GM23338 (cell line): ENCODE results near the gene SH3TC1. TPM values are rescaled to one million over a fixed set of nuclear protein-coding genes. Genes with fewer than 3 reads are reported as not detected.

ENCODE experiments used
- CTCF ChIP-seq, 2 experiments: fragments of 200-600 bp in 1 of 2; sonication (generic) in 1 of 2; conservative IDR thresholded peaks; 2 replicates each; pipeline versions ENCODE4 v1.5.1 to v1.6.1; 2016 to 2017; ENCODE audit warnings: antibody characterized with exemption in 2 of 2, low read depth in 2 of 2, mild to moderate bottlenecking in 2 of 2, moderate library complexity in 1 of 2
- ETS1 ChIP-seq: IDR thresholded peaks from 2 replicates; pipeline ENCODE4 v1.6.1; 2016; ENCODE audit warnings: antibody characterized with exemption
- JUNB ChIP-seq: IDR thresholded peaks from one replicate; pipeline ENCODE4 v1.6.1; 2016; ENCODE audit warnings: antibody characterized with exemption; ENCODE audit not compliant: unreplicated experiment
- STAT1 ChIP-seq: IDR thresholded peaks from one replicate; pipeline ENCODE4 v1.6.1; 2016; ENCODE audit warnings: antibody characterized with exemption; ENCODE audit not compliant: unreplicated experiment
- ZNF114 ChIP-seq: fragments of 250-450 bp; sonication (Bioruptor Pico); IDR thresholded peaks from 2 replicates; pipeline ENCODE4 v1.5.0; 2020; ENCODE audit warnings: mild to moderate bottlenecking, moderate library complexity
- ZNF331 ChIP-seq: fragments of 250-450 bp; sonication (Bioruptor Pico); IDR thresholded peaks from 2 replicates; pipeline ENCODE4 v1.5.0; 2020; ENCODE audit warnings: low read depth, mild to moderate bottlenecking, moderate library complexity
- ZNF462 ChIP-seq: fragments of 250-450 bp; sonication (Bioruptor Pico); IDR thresholded peaks from 2 replicates; pipeline ENCODE4 v1.5.0; 2020; ENCODE audit warnings: mild to moderate bottlenecking, moderate library complexity
- polyA plus RNA-seq: library from polyadenylated mRNA; unstranded; fragments of >200 nt; fragmentation: Nextera tagmentation; extraction: Ambion mirVana; gene quantifications from 2 replicates; pipeline ENCODE4 v1.2.1, GENCODE V29; 2016
- total RNA-seq: library from RNA; depleted of rRNA; stranded (reverse); fragments of >200 nt; shearing (Covaris generic); gene quantifications from 2 replicates; pipeline ENCODE4 v1.2.3, GENCODE V29; 2014

SH3TC1 gene
- total and polyA plus RNA-seq, 2 experiments from 2014 or later = 0.07 TPM; not detected in 1

GRCh38 chr4:8180310-8181093 is 18.6 kb upstream of the SH3TC1 start (continued):
- TF ChIP-seq ZNF462 (CRISPR knock-in tag) (no peak), ZNF331 (CRISPR knock-in tag) (no peak), ZNF114 (no peak), STAT1 (no peak), JUNB (no peak), CTCF (conservative IDR thresholded peaks at IDR 0.05; ENCODE audit: low read depth in 2 of 2) (no peak), ETS1 (no peak)
